Stimulated activated CD4-positive, alpha-beta T cell treated with anti-CD3 and anti-CD28 coated beads, Interleukin-4, amount 100 ng/mL, for 48 hours (primary cell): ENCODE data around the gene RFX4.
A peak's percentile ranks its signal among the peaks of the same experiment; 100 is the strongest.

Experiments used
- DNase-seq, 2 donors: peaks; one replicate each; pipeline ENCODE4 v3.0.0-alpha.2; 2020; ENCODE audit warnings: low read depth in 2 of 2

The RFX4 gene

DNA sequence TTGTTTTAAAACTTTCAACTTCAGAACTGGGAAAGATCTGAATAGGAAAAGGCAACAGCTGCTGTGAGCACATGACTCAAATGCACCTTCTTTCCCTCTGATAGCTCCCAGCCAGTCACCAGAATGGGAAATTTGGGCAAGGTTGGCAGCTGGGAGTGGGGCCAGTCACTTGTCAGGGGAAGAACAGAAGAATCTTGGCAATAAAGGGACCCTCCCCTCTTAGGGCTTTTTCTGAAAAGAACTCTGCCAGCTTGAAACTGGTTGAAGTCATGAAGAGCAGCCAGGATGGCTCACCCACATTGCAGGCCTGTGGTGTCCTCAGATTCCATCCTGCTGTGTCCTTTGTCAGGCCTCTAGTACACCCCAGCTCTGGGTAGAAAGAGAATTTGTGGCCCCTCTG, 181.4 kb downstream of the RFX4 start:
- DNase-seq: no peak

DNA sequence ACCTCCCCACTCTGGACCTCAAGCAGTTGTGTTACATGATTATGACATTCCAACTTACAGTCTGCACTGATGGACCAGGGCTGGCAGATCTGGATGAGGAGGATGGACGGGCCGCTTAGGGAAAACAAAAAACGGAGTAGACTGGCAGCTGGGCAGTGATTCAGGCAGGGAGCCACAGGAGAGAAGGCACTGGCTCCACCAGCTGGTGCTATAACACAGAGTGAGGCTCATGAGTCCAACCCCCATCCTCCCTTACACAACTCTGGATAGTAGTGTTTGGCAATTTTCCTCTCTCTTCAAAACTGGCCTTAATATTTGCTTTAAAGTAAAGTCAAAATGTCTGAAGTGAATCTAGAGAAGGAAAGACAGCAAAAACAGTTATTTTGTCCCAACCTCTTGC, 181.9 kb downstream of the RFX4 start:
- no peak for DNase-seq

- DNase-seq: no peak
Measured at GRCh38 chr12:106766393-106766826, 183.6 kb downstream of the RFX4 start.

GRCh38 chr12:106767206-106767605, 184.4 kb downstream of the RFX4 start:
- no peak for DNase-seq

- no peak for DNase-seq
Measured at GRCh38 chr12:106767954-106768822, 185.4 kb downstream of the RFX4 start.

- no peak for DNase-seq
Measured at GRCh38 chr12:106769078-106769477, 186.3 kb downstream of the RFX4 start.

DNA sequence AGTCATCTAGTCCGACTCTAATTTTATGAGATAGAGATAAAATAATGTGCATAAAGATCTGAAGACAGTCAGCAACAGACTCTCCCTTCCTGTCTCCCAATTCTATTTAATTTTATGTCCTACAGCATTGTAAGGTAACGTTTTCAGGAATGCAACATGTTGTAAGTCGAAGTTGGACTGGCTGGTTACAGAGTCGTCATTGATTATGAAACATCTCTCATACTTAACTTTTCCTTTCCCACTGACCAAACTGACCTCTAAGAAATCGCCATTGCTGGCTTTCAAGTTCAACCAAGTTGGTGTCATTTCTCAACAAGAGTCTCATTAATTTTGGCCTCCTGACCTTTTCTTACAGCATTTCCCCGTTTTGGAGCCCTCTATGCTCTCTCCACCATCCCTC, 186.7 kb downstream of the RFX4 start:
- DNase-seq: no peak

- no peak for DNase-seq
Measured at GRCh38 chr12:106771425-106771824, 188.6 kb downstream of the RFX4 start.

DNA sequence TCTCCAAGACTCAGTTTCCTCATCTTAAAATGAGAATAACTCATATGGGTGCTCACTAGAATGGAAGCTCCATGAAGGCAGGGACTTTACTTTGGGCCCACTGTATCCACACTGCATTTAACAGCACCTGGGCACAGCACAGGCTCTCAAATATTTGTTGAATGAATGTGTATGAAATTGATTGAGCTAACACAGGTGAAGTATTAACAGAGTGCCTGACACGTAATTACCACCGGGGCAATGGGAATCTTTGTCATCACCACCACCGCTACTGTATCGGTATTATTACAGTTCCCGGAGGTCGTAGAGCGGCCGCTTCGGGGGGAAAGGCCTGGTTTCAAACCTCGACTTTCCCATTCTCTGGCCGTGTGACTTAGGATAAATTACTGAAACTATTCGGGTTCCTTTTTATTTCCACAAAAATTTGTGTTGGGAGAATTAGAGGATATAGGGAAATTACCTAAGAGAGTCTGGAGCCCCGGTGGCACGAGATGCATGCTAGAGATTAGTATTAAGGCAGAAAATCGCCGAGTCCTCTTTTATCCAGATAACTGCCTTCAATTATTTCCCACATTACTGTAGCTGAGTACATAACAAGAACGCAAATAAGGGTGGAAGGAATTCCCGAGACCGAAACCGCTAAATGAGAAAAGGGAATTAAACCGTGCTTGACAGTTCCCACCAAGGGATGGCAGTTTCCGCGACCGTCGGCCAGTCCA, 190.6 kb downstream of the RFX4 start:
- no peak for DNase-seq

DNA sequence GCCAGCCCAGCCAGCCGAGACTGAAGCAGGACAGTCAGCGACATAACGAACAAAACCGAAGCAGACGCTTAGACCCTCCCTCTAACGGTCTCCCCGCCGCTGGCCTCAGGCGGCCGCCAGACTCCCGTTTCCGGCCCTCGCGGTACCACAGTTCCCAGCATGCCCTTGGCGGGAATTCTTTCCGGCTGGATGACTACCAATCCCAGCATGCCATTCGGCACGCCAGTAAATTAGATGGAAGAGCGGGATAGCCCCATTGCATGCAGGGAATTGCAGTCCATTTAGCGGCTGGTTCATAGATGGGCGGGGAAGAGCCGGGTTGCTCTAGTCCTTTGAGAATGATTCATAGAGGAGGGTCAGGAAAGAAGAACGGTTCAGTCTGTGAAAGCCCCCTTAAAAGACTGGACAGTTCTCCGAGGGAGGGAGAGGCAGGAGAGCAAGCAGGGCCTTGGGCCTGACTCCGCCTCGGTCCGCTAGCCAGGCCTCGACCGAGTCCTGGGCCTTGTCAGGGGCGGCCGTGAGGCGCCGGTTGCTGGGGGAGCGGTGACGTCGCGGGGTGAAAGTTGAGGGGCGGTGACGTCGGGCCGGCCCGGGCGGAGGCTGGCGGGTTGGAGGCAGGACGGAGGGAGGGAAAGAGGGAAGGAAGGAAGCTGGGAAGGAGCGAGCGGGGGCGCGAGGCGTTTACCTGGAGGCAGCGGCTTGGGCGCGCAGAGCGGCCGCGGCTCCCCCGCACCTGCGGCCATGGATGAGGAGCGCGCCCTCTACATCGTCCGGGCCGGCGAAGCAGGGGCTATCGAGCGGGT, 191.4 kb downstream of the RFX4 start, which contains the start of gene RIC8B:
RIC8B (plus strand) TSS at position 678 of the 803 bp plus-strand sequence; CDS start at position 742, 64 bp downstream.
- peak; percentile 68 to 81 for DNase-seq

DNA sequence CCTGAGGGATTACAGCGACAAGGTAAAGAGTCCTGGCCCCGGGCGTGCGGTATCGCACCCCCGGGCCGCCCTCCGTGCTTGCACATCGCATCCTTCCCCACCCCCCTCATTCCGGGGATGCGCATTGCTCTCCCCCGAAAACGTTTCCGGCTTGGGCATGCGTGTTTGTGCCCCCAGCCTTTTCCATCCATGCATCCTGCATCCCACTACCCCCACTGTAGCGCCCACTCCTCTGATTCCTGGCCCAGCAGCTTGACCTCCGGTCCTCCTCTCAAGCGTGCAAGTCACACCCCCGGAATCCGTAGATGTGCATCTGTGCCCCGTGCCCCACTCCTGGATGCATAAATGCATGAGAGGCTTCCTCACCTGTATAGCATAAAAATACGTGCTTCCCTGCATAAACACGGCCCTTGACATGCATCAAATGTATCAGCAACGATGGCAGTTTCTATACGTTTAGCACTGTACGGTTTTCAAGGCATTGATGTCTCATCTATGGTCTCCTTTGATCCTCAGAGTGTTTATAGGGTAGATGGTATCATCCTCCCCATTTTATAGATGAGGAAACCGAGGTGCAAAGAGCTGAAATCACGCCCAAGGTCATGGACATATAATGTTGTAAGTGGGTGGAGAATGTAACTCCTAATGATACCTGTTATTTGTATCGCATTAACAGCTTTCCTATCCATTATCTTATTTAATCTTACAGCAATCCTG, 192.2 kb downstream of the RFX4 start:
- peak in 1 of 2 donors; percentile 8 for DNase-seq

DNA sequence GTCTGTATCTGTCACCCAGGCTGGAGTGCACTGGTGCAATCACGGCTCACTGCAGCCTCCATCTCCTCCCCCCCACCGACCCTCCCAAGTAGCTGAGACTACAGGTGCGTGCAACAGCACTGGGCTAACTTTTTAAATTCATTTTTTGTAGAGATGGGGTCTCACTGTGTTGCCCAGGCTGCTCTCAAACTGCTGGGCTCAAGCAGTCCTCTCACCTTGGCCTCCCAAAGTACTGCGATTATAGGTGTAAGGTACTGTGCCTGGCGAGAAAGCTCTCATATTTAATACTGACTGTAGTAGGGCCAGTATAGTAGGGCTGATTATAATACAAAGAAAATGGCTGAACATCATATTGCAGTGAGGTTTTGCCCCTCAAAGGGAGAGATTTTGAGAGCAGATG, 194.1 kb downstream of the RFX4 start:
- DNase-seq: no peak

DNA sequence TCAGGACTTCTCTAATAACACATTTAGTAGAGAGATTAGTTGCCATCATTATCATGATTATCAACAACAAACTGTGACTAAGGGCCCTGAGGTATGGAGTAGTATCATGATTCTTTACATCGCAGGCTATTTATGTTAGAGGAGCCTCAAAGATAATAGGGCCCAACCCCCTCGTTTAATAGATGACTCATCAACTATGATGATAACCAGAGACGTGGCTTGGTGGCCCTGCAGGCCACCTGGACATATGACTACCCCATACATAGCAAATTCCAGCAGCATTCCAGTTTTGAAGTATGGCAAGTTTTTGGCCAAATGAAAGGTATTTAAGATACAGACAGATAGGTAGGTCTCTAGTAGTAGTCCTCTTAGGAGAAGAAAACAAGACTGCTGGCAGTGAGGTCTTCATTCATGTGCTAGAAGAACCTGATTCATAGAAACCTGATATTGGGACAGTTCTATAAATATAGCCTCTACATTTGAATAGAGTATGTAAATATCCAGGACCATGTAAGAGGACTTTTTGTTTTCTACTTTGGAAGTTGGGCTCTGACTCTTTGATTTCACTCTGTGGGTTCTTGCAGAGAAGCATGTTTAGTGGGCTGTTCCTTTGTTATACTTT, 197.3 kb downstream of the RFX4 start:
- DNase-seq: no peak

- DNase-seq: no peak
Measured at GRCh38 chr12:106782619-106783018, 199.8 kb downstream of the RFX4 start.

GRCh38 chr12:106783515-106783914, 200.7 kb downstream of the RFX4 start:
- no peak for DNase-seq

- DNase-seq: no peak
Measured at GRCh38 chr12:106790020-106790419, 207.2 kb downstream of the RFX4 start.

DNA sequence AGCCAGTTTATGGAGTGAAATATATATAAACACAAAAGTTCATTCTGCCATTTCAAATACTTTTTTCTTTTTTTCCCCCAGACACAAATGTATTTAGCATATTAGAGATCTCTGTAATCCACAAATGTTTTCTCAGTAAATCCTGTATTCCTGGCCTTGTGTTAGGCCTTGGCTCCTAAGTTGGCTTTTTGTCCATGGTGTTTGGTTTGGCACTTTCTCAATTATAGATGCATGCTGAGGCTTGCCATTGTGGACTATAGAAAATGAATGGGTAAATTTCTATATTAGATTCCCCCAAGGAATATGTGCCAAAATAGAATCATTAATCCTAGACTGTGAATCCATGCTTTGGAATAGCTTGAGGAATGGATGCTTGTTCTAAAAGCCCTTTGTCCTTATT, 208.7 kb downstream of the RFX4 start:
- no peak for DNase-seq

DNA sequence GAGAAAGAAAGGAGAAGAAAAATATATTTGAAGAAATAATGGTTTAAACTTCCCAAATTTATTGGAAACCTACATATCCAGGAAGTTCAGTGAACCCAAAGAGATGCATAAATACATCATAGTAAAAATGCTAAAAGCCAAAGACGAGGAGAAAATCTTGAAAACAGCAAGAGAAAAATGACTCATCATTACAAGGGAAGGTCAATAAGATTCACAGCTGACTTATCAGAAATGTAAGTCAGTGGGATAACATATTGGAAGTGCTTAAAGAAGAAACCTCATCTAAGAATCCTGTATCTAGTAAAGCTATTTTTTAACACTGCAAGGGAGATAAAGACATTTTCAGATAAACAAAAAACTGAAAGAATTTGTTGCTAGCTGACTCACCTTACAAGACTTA, 211.6 kb downstream of the RFX4 start:
- DNase-seq: no peak

GRCh38 chr12:106801167-106801708, 218.4 kb downstream of the RFX4 start:
- DNase-seq: no peak

GRCh38 chr12:106801830-106802533, 219.2 kb downstream of the RFX4 start:
- no peak for DNase-seq
